Stimulated activated CD8-positive, alpha-beta memory T cell treated with anti-CD3 and anti-CD28 coated beads, Interleukin-15, amount 100 ng/mL, for 4 hours (primary cell): ENCODE data around the gene SOCS1.

Experiments used
- DNase-seq, 2 donors: peaks; one replicate each; pipeline ENCODE4 v3.0.0-alpha.2; 2020; ENCODE audit warnings: low read depth in 2 of 2

SOCS1 gene

DNA sequence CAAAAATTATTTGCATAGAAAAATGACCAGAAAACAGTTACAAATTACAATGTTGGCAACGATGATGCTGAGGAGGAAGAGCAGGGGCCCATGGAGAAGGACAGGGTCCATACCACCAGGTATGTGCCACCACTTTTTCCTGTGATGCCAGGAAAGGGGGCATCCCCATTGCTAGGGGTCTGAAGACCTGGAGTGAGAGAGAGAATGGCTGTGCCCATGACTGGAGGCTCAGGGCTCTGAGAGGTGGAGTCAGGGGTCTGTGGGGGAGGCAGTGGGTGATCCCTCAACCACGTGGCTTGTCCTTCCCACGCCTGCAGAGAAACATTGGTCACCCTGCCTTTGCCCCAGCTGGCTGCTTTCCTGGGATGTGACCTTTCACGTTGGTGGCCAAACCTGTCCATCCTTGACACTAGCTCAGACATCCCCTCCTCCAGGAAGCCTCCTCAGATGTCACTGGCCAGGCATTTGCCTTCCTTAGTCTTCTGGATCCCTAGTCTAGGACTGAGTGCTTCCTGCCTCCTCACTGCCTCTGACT lies 51.4 kb downstream of the SOCS1 start:
- no peak for DNase-seq
